SK-N-MC (cell line): Measurements from ENCODE around the gene RCAN1.

Experiments
- EZH2 ChIP-seq: fragments of 200-600 bp; sonication (generic); IDR thresholded peaks from one replicate; pipeline ENCODE4 v1.6.1; 2017; ENCODE audit warnings: antibody characterized with exemption
- FOXP2 ChIP-seq: optimal IDR thresholded peaks from 2 replicates; pipeline ENCODE3; 2011; ENCODE audit warnings: mild to moderate bottlenecking, moderate library complexity; ENCODE audit not compliant: insufficient read depth; ENCODE audit errors: extremely low read length, control extremely low read depth
- POLR2AphosphoS5 ChIP-seq: IDR thresholded peaks from 2 replicates; pipeline ENCODE4 v1.6.1; 2012; ENCODE audit warnings: mild to moderate bottlenecking, low read depth, low read length, borderline replicate concordance

GRCh38 chr21:34501716-34502115, 113.2 kb downstream of the RCAN1 start:
- TF ChIP-seq POLR2AphosphoS5, result no peak
- no peak for TF ChIP-seq EZH2
- TF ChIP-seq FOXP2, result no peak
